HepG2 (cell line): Measurements from ENCODE around the gene LCE1E. TPM values are rescaled to one million over a fixed set of nuclear protein-coding genes. Genes with fewer than 3 reads are reported as not detected.

ENCODE experiments used
- ATAC-seq: fragments of 200-7000 bp; cut with Tn5 transposase; 3 replicates; pipeline ENCODE4 v1.9.1; 2020; ENCODE audit warnings: mild to moderate bottlenecking, moderate library complexity
- BruUV-seq: library from RNA; stranded (reverse); fragments of 400-500 nt; replicated peaks from 2 replicates; lab custom pipeline; 2021; lab: Mats Ljungman, UMichigan
- CTCF ChIA-PET: fragments of 300-600 bp; formaldehyde crosslinking; extraction: SDS; loops from one replicate; lab custom pipeline; 2021; ENCODE audit warnings: low total read pairs, inconsistent platforms, low intra/inter-chr PET ratio; lab: Yijun Ruan, JAX
- POLR2A ChIA-PET: fragments of 350-600 bp; sonication (Branson Sonifier 250); formaldehyde crosslinking; loops from one replicate; lab custom pipeline; 2020; ENCODE audit warnings: antibody characterized with exemption, inconsistent platforms; lab: Yijun Ruan, JAX
- DNase-seq: peaks from one replicate; pipeline ENCODE4 v3.0.0-alpha.2; 2015; ENCODE audit warnings: low spot score
- FAIRE-seq: peaks from 3 replicates; lab custom pipeline; 2011; peaks lifted over from hg19 to GRCh38; lab: Jason Lieb, UNC
- H2AFZ ChIP-seq: one replicate; pipeline ENCODE4 v1.6.1; 2011; ENCODE audit warnings: low read length, inconsistent platforms
- H3K27ac ChIP-seq: fragments of 300-600 bp; 3 replicates; pipeline ENCODE4 v1.8.0; 2011; ENCODE audit warnings: mixed run types, mild to moderate bottlenecking, mixed read lengths, low read length, inconsistent platforms; ENCODE audit not compliant: insufficient read depth; ENCODE audit errors: extremely low read length
- H3K27me3 ChIP-seq, 2 experiments: fragments of 200-600 bp in 1 of 2; 2 replicates in 1 of 2; 3 replicates in 1 of 2; pipeline versions ENCODE4 v1.6.0 to v1.8.0; 2011; ENCODE audit warnings: low read length in 2 of 2, mild to moderate bottlenecking in 2 of 2, moderate library complexity in 2 of 2, inconsistent platforms in 1 of 2; ENCODE audit not compliant: insufficient read depth in 2 of 2, control insufficient read depth in 1 of 2
- H3K36me3 ChIP-seq, 2 experiments: fragments of 200-600 bp in 1 of 2; replicated peaks in 1 of 2; 2 replicates in 1 of 2; 3 replicates in 1 of 2; pipeline versions ENCODE4 v1.5.1 to v1.8.0; 2011; ENCODE audit warnings: low read length in 2 of 2, inconsistent platforms in 1 of 2; ENCODE audit not compliant: insufficient read depth in 2 of 2, control insufficient read depth in 1 of 2
- H3K4me1 ChIP-seq: 2 replicates; pipeline ENCODE4 v1.5.1; 2012; ENCODE audit warnings: low read length, inconsistent platforms; ENCODE audit not compliant: insufficient read depth
- H3K4me2 ChIP-seq: 2 replicates; pipeline ENCODE4 v1.6.0; 2011; ENCODE audit warnings: low read depth, low read length, inconsistent platforms
- H3K4me3 ChIP-seq, 3 experiments: fragments of 200-600 bp in 1 of 3; sonication (generic), shearing (Covaris generic) in 1 of 3; replicated peaks in 1 of 3; 2 replicates each; pipeline ENCODE4 v1.5.1; 2011 to 2016; ENCODE audit warnings: low read length in 3 of 3, inconsistent platforms in 2 of 3, low read depth in 2 of 3, mild to moderate bottlenecking in 2 of 3, control low read depth in 1 of 3, mixed read lengths in 1 of 3; ENCODE audit not compliant: insufficient read depth in 1 of 3
- H3K79me2 ChIP-seq: one replicate; pipeline ENCODE4 v1.6.1; 2011; ENCODE audit warnings: low read length, inconsistent platforms; ENCODE audit not compliant: insufficient read depth
- H3K9ac ChIP-seq: 2 replicates; pipeline ENCODE4 v1.6.0; 2011; ENCODE audit warnings: mild to moderate bottlenecking, low read depth, low read length, inconsistent platforms; ENCODE audit not compliant: insufficient read depth
- H3K9me3 ChIP-seq: 2 replicates; pipeline ENCODE4 v1.5.1; 2012; ENCODE audit warnings: mild to moderate bottlenecking, low read length
- H4K20me1 ChIP-seq: 2 replicates; pipeline ENCODE4 v1.6.0; 2011; ENCODE audit warnings: inconsistent platforms, mild to moderate bottlenecking, low read length, moderate library complexity; ENCODE audit not compliant: insufficient read depth
- MAFF ChIP-seq: IDR thresholded peaks from 2 replicates; pipeline ENCODE4 v1.6.1; 2011; ENCODE audit warnings: low read depth, low read length, improper control_type of control experiment
- MAZ ChIP-seq, 2 experiments: sonication (generic) in 1 of 2; formaldehyde crosslinking in 1 of 2; IDR thresholded peaks; 2 replicates each; pipeline versions ENCODE4 v1.5.0 to v1.6.1; 2012 to 2020; ENCODE audit warnings: low read depth in 2 of 2, mild to moderate bottlenecking in 2 of 2, borderline replicate concordance in 1 of 2, improper control_type of control experiment in 1 of 2, low read length in 1 of 2, missing genetic modification reagents in 1 of 2, moderate library complexity in 1 of 2
- NFE2 ChIP-seq: sonication (generic); formaldehyde crosslinking; IDR thresholded peaks from 2 replicates; pipeline ENCODE4 v1.4.0; 2020; ENCODE audit warnings: missing genetic modification reagents
- ZNF18 ChIP-seq: sonication (generic); formaldehyde crosslinking; IDR thresholded peaks from 2 replicates; pipeline ENCODE4 v1.8.0; 2022; ENCODE audit warnings: mild to moderate bottlenecking, missing genetic modification reagents; ENCODE audit not compliant: insufficient replicate concordance
- ZNF609 ChIP-seq: sonication (generic); formaldehyde crosslinking; IDR thresholded peaks from 2 replicates; pipeline ENCODE4 v1.4.0; 2020; ENCODE audit warnings: mild to moderate bottlenecking, missing genetic modification reagents, borderline replicate concordance
- WGBS: methylation state at CpG from one replicate; pipeline ENCODE4 v1.1.6; 2017; ENCODE audit warnings: low lambda C conversion rate; 5-methylcytosine and 5-hydroxymethylcytosine counted together
- in situ Hi-C: cut with HindIII; loops from 2 replicates; pipeline ENCODE4 v1.10.0; 2017; ENCODE audit warnings: low pct_unique_long_range_greater_than_20kb; ENCODE audit not compliant: extremely low pct_ligation_motif_present
- intact Hi-C: fragments of 100-400 bp; cut with micrococcal nuclease; formaldehyde crosslinking; loops from one replicate; pipeline ENCODE4 v1.10.0; 2022; ENCODE audit not compliant: unreplicated experiment
- polyA plus RNA-seq, 8 experiments: library from polyadenylated mRNA; depleted of rRNA in 3 of 8; stranded (reverse) in 7 of 8; unstranded in 1 of 8; fragments of >200 nt; fragmentation: Illumina TruSeq in 4 of 8; extraction: Trizol in 4 of 8; gene quantifications; 2 replicates each; pipeline versions ENCODE4 v1.2.1 to v1.2.3, GENCODE V29; 2011 to 2016; ENCODE audit warnings: low read depth in 4 of 8, missing spikeins in 1 of 8, mixed read lengths in 1 of 8; ENCODE audit not compliant: insufficient read depth in 1 of 8
- total RNA-seq, 5 experiments: library from RNA; depleted of rRNA; stranded (reverse); fragments of >200 nt; fragmentation: Illumina TruSeq; extraction: Trizol; gene quantifications; 2 replicates each; pipeline ENCODE4 v1.2.3, GENCODE V29; 2016; ENCODE audit warnings: low read depth in 1 of 5

The LCE1E gene
- total and polyA plus RNA-seq, 2 of the 13 experiments (the other 11 are each of a cell fraction or from before 2014, with no cell fraction given): 0.12 TPM; not detected in 1

- TF ChIP-seq ZNF609 (CRISPR knock-in tag): no peak
- peak; percentile 73 for TF ChIP-seq MAFF
- no peak for TF ChIP-seq MAZ (IDR thresholded peaks at IDR 0.05; ENCODE audit: borderline replicate concordance, low read depth, low read length)
- no peak for TF ChIP-seq MAZ (CRISPR knock-in tag; IDR thresholded peaks at IDR 0.05; ENCODE audit: low read depth)
These were observed 15.3 kb downstream of the LCE1E start (continued) for GRCh38 chr1:152801333-152801732.

- no peak for TF ChIP-seq NFE2 (CRISPR knock-in tag)
- TF ChIP-seq ZNF18 (CRISPR knock-in tag): no peak
- no peak within 1 kb of the TSS for H3K9ac ChIP-seq
- CTCF ChIA-PET: no interaction called here
- no peaks in the 10 kb centered on the region; a peak in 1 of 5 replicates for H3K27me3 ChIP-seq
- no peaks in the 10 kb centered on the region for H3K79me2 ChIP-seq
- 0% methylated on average over 3 of the region's 3 CpGs for WGBS
- H3K4me3 ChIP-seq: no peak within 1 kb of the TSS
- no peaks in the 10 kb centered on the region for H4K20me1 ChIP-seq
- no peak for ATAC-seq
- DNase-seq: no peak
- no peak for FAIRE-seq
- in situ Hi-C loops (no loop called here), intact Hi-C loops (no loop called here)
- no peak within 1 kb of the TSS for H3K27ac ChIP-seq
- H3K36me3 ChIP-seq: no peaks in the 10 kb centered on the region
- no peaks in the 10 kb centered on the region for H3K4me1 ChIP-seq
- H3K9me3 ChIP-seq: no peaks in the 10 kb centered on the region
- POLR2A ChIA-PET: no interaction called here
- no TSS peak for BruUV-seq
- H3K4me2 ChIP-seq: no peak within 1 kb of the TSS
- H2AFZ ChIP-seq: no peak within 1 kb of the TSS
These were observed 20.5 kb downstream of the LCE1E start, which contains the start of gene LCE1C for GRCh38 chr1:152806576-152806975. TSS of gene LCE1C (minus strand) at chr1:152806651. CDS start at chr1:152805478, 1,173 bp downstream.
